Neural cell (in vitro differentiated cells): ENCODE results near the gene TEX2. TPM values are rescaled to one million over a fixed set of nuclear protein-coding genes. Genes with fewer than 3 reads are reported as not detected.

ENCODE experiments used
- H2AFZ ChIP-seq: fragments of 200-600, 300-800 bp; sonication (generic), shearing (Covaris generic); 2 replicates; pipeline ENCODE4 v1.6.0; 2014; ENCODE audit warnings: low read depth, mild to moderate bottlenecking, antibody characterized with exemption, low read length, moderate library complexity
- H3F3A ChIP-seq: fragments of 200-600 bp; shearing (Covaris generic); 2 replicates; pipeline ENCODE4 v1.6.1; 2016; ENCODE audit warnings: mild to moderate bottlenecking, moderate library complexity, mixed read lengths, antibody characterized with exemption, low read length; ENCODE audit not compliant: insufficient read depth, poor library complexity, severe bottlenecking
- H3K27ac ChIP-seq: fragments of 200-600, 300-800 bp; sonication (generic), shearing (Covaris generic); 2 replicates; pipeline ENCODE4 v1.5.1; 2014; ENCODE audit warnings: mild to moderate bottlenecking, low read length, moderate library complexity
- H3K27me3 ChIP-seq: fragments of 300-800, 200-600 bp; sonication (generic), shearing (Covaris generic); 2 replicates; pipeline ENCODE4 v1.6.0; 2014; ENCODE audit warnings: mild to moderate bottlenecking, low read depth, low read length, moderate library complexity; ENCODE audit not compliant: insufficient read depth
- H3K36me3 ChIP-seq: fragments of 300-800, 200-600 bp; sonication (generic), shearing (Covaris generic); 2 replicates; pipeline ENCODE4 v1.5.1; 2014; ENCODE audit warnings: mild to moderate bottlenecking, antibody characterized with exemption, low read length, moderate library complexity; ENCODE audit not compliant: insufficient read depth
- H3K4me2 ChIP-seq: fragments of 300-800, 200-600 bp; sonication (generic), shearing (Covaris generic); 2 replicates; pipeline ENCODE4 v1.6.0; 2014; ENCODE audit warnings: mild to moderate bottlenecking, low read length
- H3K4me3 ChIP-seq: fragments of 300-800, 200-600 bp; sonication (generic), shearing (Covaris generic); 2 replicates; pipeline ENCODE4 v1.5.1; 2014; ENCODE audit warnings: mild to moderate bottlenecking, low read length, moderate library complexity
- H3K79me2 ChIP-seq: fragments of 200-600 bp; shearing (Covaris generic); replicated peaks from 2 replicates; pipeline ENCODE4 v1.6.0; 2014; ENCODE audit warnings: mild to moderate bottlenecking, low read length, moderate library complexity; ENCODE audit not compliant: insufficient read depth
- H3K9ac ChIP-seq: fragments of 300-800, 200-600 bp; sonication (generic), shearing (Covaris generic); 2 replicates; pipeline ENCODE4 v1.6.1; 2016; ENCODE audit warnings: mild to moderate bottlenecking, low read length, mixed read lengths
- H3K9me2 ChIP-seq: fragments of 200-600 bp; shearing (Covaris generic); 2 replicates; pipeline ENCODE4 v1.6.1; 2016; ENCODE audit warnings: mild to moderate bottlenecking, low read length, mixed read lengths; ENCODE audit not compliant: insufficient read depth
- H3K9me3 ChIP-seq: fragments of 200-600, 300-800 bp; sonication (generic), shearing (Covaris generic); 2 replicates; pipeline ENCODE4 v1.6.1; 2016; ENCODE audit warnings: mild to moderate bottlenecking, mixed run types, low read length, moderate library complexity, mixed read lengths
- H4K20me1 ChIP-seq: fragments of 200-600 bp; shearing (Covaris generic); 2 replicates; pipeline ENCODE4 v1.6.1; 2016; ENCODE audit warnings: mild to moderate bottlenecking, mixed run types; ENCODE audit not compliant: insufficient read depth
- CTCF ChIP-seq: fragments of 450-650 bp; IDR thresholded peaks from 2 replicates; pipeline ENCODE4 v1.5.1; 2014; ENCODE audit warnings: antibody characterized with exemption, mild to moderate bottlenecking, moderate library complexity; ENCODE audit not compliant: poor library complexity, severe bottlenecking
- MXI1 ChIP-seq: fragments of 450-650 bp; conservative IDR thresholded peaks from 2 replicates; pipeline ENCODE4 v1.6.1; 2014; ENCODE audit warnings: antibody characterized with exemption, mild to moderate bottlenecking; ENCODE audit not compliant: poor library complexity, severe bottlenecking
- REST ChIP-seq: IDR thresholded peaks from 2 replicates; pipeline ENCODE4 v1.6.1; 2012; ENCODE audit warnings: borderline replicate concordance
- SMC3 ChIP-seq: fragments of 450-650 bp; conservative IDR thresholded peaks from 2 replicates; pipeline ENCODE4 v1.6.1; 2014; ENCODE audit warnings: antibody characterized with exemption, mild to moderate bottlenecking, moderate library complexity; ENCODE audit not compliant: poor library complexity
- polyA plus RNA-seq: library from polyadenylated mRNA; depleted of rRNA; stranded (reverse); fragments of >200 nt; gene quantifications from 2 replicates; pipeline ENCODE4 v1.2.3, GENCODE V29; 2014
- small RNA-seq, 3 experiments: library from RNA; depleted of rRNA; stranded (forward); fragments of <200 nt; gene quantifications; one replicate each; pipeline ENCODE3, GENCODE V24; 2012

TEX2 gene
- polyA plus RNA-seq, 1 donor from 2014 or later = 19.7 TPM

GRCh38 chr17:64099543-64099942 lies 163.5 kb downstream of the TEX2 start:
- no peaks in the 10 kb centered on the region for H3K9me2 ChIP-seq
- no peaks in the 10 kb centered on the region for H3F3A ChIP-seq
- no peak overlapping the region for H2AFZ ChIP-seq
- H3K9me3 ChIP-seq = peaks cover 3% of the 10 kb centered on the region
- no peaks in the 10 kb centered on the region for H3K79me2 ChIP-seq
- no peaks in the 10 kb centered on the region for H4K20me1 ChIP-seq
- TF ChIP-seq MXI1 (no peak), SMC3 (no peak), REST (no peak), CTCF (no peak)
- H3K27me3 ChIP-seq = no peaks in the 10 kb centered on the region
- H3K9ac ChIP-seq = no peak overlapping the region
- H3K36me3 ChIP-seq = no peaks in the 10 kb centered on the region
- H3K4me2 ChIP-seq = no peak overlapping the region
- no peak overlapping the region for H3K27ac ChIP-seq
- no peak overlapping the region for H3K4me3 ChIP-seq

Small RNAs within 50 kb of the gene (small RNA-seq; reads per million reads assigned to genes)
- 1,224 to 1,621 (median 1,401) reads per million in 3 experiments for gene SNORD104

Other genes starting within 250 kb of the TEX2 start
- not detected in 2 replicates for gene ICAM2, start 242.6 kb downstream of the TEX2 start, polyA plus RNA-seq
- gene ERN1, start 133.1 kb downstream of the TEX2 start, polyA plus RNA-seq = 2.3 and 5.6 TPM in 2 replicates
- gene PECAM1, start 127.6 kb upstream of the TEX2 start, polyA plus RNA-seq = not detected in 2 replicates
- gene MILR1, start 185.9 kb upstream of the TEX2 start, polyA plus RNA-seq = not detected in 2 replicates
- 14.3 and 16.9 TPM in 2 replicates for gene POLG2, start 233.8 kb upstream of the TEX2 start, polyA plus RNA-seq
- gene DDX5, start 243.0 kb upstream of the TEX2 start, polyA plus RNA-seq = 1,789 and 2,358 TPM in 2 replicates
- 214 and 220 TPM in 2 replicates for gene CEP95, start 243.7 kb upstream of the TEX2 start, polyA plus RNA-seq